ENCODE data around the gene R3HDM2.
A peak's percentile ranks its signal among the peaks of the same experiment; 100 is the strongest.
"Not testable (repeated sequence)": the region's sequence is repeated elsewhere in the genome, so short reads cannot be mapped to it uniquely, and the experiment has no call there.

The R3HDM2 gene

DNA sequence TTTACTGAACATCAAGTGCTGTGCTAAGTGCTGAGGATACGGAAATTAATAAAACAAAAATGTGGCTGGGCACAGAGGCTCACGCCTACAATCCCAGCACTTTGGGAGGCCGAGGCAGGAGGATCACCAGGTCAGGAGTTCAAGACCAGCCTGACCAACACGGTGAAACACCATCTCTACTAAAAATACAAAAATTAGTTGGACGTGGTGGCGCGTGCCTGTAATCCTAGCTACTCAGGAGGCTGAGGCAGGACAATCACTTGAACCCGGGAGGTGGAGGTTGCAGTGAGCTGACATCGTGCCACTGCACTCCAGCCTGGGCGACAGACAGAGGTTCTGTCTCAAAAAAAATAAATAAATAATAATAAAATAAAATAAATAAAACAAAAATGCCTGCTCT, 3.9 kb downstream of the R3HDM2 start:
- not testable (repeated sequence) for DNase-seq (ENCODE audit: low read depth)

GRCh38 chr12:57420482-57420881, 10.4 kb downstream of the R3HDM2 start:
- no peak for DNase-seq (ENCODE audit: low read depth)

DNA sequence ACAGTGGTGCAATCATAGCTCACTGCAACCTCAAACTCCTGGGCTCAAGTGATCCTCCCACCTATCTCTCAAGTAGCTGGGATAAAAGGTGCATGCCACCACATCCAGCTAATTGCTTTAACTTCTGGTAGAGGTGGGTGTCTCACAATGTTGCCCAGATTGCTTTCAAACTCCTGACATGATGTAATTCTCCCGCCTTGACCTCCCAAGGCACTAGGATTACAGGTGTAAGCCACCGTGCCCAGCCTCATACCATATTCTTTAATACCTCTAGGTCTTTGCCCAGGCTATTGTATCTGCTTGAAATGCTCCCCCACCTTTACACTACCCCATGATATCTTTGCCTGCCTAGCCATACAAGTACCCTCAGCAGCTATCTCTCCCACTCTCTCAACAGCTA, 11.3 kb downstream of the R3HDM2 start:
- no peak for DNase-seq (ENCODE audit: low read depth)

GRCh38 chr12:57418255-57418654, 12.6 kb downstream of the R3HDM2 start:
- no peak for DNase-seq (ENCODE audit: low read depth)

DNA sequence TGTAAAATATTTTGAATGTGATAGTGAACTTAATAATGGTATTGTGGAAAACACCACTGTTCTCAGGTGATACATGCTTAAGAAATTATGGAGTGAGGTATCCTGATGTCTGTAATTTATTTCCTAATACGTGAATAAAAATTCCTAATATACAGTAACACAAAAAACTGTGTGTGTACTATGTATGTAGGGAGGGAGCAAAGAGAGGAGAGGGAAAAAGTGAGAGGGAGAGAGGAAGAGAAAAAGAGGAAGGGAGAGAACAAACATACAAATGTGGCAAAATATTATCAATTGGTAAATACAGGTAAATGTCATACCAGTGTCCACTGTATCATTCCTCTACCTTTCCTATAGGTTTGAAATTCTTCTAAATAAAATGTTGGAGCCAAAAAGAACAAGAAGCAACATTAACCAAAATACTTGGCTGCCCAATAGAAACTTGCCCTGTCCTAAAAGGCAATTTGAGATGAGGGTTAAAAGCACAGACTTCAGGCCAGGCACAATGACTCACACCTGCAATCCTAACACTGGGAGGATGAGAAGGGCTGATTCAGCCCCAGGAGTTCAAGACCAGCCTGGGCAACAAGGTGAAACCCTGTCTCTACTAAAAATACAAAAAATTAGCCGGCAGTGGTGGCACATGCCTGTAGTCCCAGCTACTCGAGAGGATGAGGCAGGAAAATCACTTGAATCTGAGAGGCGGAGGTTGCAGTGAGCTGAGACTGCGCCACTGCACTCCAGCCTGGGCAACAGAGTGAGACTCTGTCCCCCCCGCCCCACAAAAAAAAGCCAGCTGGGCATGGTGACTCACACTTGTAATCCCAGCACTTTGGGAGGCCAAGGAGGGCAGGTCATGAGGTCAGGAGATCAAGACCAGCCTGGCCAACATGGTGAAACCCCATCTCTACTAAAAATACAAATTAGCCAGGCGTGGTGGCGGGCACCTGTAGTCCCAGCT, 14.5 kb downstream of the R3HDM2 start:
- no peak for DNase-seq (ENCODE audit: low read depth)

- no peak for DNase-seq (ENCODE audit: low read depth)
Measured at GRCh38 chr12:57415088-57415487, 15.8 kb downstream of the R3HDM2 start.

- not testable (repeated sequence) for DNase-seq (ENCODE audit: low read depth)
Measured at GRCh38 chr12:57414160-57414559, 16.7 kb downstream of the R3HDM2 start.

DNA sequence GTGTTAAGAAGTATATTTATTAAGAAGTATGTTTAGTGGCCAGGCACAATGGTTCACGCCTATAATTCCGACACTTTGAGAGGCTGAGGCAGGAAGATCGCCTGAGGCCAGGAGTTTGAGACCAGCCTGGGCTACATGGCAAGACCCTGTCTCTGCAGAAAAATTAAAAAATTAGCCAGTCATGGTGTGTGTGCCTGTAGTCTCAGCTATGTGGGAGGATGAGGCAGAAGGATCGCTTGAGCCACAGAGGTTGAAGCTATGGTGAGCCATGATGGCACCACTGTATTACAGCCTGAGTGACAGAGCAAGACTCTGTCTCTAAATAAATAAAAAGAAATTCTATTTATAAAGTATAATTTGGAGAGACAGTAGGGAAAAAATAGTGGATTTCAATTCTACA, 20.3 kb downstream of the R3HDM2 start:
- DNase-seq (ENCODE audit: low read depth), result no peak

GRCh38 chr12:57404966-57405640, 25.7 kb downstream of the R3HDM2 start:
- DNase-seq (ENCODE audit: low read depth), result peak; percentile 13

- not testable (repeated sequence) for DNase-seq (ENCODE audit: low read depth)
Measured at GRCh38 chr12:57402156-57402555, 28.7 kb downstream of the R3HDM2 start.

DNA sequence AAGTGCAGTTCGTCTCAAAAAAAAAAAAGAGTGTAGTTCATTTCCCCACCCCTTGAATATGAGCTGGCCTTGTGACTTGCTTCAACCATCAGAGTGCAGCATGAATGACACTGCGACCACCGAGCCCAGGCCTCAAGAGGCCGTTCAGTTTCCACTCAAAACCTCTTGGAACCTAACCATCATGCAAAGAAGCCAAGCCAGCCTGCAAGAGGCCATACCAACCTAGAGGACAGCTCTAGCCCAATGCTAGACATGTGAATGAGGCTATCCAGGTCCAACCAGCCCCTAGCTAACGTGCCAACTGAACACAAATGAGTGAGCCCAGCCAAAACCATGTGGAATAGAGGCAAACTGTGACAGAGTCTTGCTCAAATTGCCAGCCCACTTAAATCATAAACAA, 29.7 kb downstream of the R3HDM2 start:
- DNase-seq (ENCODE audit: low read depth), result no peak

DNA sequence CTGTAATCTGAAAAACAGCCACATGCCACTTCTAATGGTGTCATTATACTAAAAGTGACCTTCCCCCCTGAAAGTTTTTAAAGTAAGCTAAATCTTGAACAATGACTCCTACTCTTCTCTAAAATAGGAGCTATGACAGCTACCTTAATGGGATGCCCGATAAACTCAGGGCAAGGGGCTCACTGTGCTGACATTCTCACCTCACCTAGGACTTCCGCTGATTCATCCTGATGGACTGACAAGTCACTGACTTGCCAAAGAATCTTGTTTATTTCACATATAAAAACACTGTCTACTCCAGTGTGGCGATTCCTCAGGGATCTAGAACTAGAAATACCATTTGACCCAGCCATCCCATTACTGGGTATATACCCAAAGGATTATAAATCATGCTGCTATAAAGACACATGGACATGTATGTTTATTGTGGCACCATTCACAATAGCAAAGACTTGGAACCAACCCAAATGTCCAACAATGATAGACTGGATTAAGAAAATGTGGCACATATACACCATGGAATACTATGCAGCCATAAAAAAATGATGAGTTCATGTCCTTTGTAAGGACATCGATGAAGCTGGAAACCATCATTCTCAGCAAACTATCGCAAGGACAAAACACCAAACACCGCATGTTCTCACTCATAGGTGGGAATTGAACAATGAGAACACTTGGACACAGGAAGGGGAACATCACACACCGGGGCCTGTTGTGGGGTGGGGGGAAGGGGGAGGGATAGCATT, 31.0 kb downstream of the R3HDM2 start:
- DNase-seq (ENCODE audit: low read depth), result not testable (repeated sequence)

DNA sequence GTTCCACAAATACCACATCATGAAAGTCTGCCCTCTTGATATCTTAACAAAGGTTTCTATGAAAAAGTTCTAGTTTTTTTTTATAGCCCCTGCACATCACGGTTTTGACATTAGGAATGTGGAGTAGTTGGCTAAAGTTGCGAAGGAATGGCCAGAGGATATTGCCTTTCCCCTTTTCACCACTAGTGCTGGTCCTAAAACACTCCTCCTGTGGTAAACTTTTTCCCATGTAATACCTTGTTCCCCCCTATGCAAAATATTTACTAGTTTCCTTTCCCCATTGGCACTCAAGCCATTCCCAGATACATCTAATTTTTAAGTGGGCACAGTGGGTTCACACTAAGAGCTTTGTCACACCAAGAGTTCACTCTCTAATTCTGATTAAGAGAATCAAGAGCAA, 33.4 kb downstream of the R3HDM2 start:
- DNase-seq (ENCODE audit: low read depth), result no peak

- no peak for DNase-seq (ENCODE audit: low read depth)
Measured at GRCh38 chr12:57395121-57395520, 35.7 kb downstream of the R3HDM2 start.

DNA sequence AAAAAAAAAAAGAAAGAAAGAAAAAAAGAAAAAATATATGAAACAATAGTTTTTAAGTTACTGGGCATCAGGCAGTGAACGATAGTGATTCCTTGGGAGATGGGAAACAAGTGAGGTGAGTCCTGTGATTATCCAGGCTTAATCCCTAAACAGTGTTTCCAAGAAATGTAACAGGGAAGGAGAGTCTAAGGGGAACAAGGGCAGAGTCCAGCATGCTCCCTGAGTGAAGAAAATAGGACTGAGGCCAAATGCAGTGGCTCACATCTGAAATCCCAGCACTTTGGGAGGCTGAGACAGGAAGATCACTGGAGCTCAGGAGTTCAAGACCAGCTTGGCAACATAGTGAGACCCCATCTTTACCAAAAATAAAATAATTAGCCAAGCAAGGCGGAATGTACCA, 40.7 kb downstream of the R3HDM2 start:
- no peak for DNase-seq (ENCODE audit: low read depth)

DNA sequence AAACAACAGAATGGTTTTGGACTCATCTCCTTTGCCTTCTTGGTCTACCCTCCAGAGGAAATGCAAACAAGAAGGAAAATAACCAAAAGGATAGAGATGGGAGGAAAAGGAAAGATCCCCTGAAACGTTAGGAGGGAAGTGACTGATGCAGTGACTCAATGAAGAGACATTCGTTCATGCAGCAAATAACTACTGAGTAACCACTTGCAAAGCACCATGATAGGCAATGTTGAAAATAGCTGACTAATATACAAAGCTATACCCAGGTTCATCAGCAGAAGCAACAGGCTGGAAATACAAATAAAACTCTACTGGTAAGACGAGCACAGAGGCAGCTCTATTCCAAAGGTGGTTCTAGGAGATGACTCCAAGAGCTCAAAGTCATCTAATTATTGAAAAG, 41.8 kb downstream of the R3HDM2 start:
- no peak for DNase-seq (ENCODE audit: low read depth)

DNA sequence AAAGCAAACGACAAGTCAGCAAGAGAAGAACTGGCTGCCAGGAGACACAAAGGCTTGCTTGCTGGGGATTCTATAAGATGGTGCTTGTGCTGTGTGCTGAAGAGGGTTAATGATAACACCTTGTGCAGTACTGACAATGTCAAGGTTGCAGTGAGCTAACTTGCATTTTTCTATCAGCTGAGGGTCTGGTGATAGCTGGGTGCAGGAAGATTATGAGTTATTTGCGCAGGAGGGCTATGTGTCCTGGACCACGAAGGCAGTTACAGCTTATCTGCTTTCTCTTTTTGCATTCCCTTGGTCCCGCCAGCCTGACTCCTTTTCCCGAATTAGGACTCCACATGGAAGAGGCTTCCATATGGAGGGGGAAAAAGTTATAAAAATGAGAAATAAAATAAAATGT, 42.4 kb downstream of the R3HDM2 start:
- DNase-seq (ENCODE audit: low read depth), result no peak

DNA sequence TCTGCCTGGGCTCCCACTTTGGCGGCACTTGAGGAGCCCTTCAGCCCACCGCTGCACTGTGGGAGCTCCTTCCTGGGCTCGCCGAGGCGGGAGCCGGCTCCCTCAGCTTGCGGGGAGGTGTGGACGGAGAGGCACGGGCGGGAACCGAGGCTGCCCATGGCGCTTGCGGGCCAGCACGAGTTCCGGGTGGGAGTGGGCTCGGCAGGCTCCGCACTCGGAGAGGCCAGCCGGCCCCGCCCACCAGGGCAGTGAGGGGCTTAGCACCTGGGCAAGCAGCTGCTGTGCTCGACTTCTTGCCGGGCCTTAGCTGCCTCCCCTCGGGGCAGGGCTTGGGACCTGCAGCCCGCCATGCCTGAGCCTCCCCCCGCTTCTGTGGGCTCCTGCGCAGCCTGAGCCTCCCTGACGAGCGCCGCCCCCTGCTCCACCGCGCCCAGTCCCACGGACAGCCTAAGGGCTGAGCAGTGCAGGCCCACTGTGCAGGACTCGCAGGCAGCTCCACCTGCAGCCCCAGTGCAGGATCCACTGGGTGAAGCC, 44.6 kb downstream of the R3HDM2 start:
- DNase-seq (ENCODE audit: low read depth), result no peak

DNA sequence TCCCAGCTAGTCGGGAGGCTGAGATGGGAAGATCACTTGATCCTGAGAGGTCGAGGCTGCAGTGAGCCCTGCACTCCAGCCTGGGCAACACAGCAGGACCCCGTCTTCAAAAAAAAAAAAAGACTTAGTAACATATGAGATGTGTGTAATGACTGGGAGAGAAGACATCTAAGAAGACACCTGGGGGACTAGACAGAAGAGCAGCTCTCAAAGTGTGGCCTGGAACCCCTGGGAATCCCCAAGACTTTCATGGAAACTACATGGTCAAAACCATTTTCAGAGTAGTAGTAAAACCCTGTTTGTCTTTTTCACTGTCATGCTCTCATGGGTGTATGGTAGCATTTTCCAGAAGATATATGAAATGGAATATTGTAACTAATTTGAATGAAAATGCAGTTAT, 45.3 kb downstream of the R3HDM2 start:
- no peak for DNase-seq (ENCODE audit: low read depth)

- DNase-seq (ENCODE audit: low read depth), result no peak
Measured at GRCh38 chr12:57384478-57384877, 46.4 kb downstream of the R3HDM2 start.

DNA sequence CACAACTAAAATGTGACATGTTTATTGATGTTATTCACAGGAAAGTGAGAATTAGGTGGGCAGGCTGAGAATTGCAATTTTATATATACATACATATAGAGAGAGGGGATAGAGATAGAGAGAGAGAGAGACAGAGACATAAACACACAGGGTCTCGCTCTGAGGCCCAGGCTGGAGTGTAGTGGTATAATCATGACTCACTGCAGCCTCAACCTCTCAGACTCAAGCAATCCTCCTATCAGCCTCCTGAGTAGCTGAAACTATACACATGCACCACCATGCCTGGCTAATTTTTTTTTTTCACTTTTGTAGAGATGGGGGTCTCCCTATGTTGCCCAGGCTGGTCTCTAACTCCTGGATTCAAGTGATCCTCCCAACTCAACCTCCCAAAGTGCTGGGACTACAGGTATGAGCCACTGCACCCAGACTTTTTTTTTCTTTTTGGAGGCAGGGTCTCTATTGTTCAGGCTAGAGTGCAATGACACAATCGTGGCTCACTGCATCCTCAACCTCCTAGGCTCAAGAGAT, 49.1 kb downstream of the R3HDM2 start:
- no peak for DNase-seq (ENCODE audit: low read depth)

- no peak for DNase-seq (ENCODE audit: low read depth)
Measured at GRCh38 chr12:57380300-57380699, 50.5 kb downstream of the R3HDM2 start.
